Endothelial cell of umbilical vein (primary cell): ENCODE measurements around the gene AGBL3. TPM values are rescaled to one million over a fixed set of nuclear protein-coding genes. Genes with fewer than 3 reads are reported as not detected.

ENCODE experiments used
- BruUV-seq: library from RNA; stranded (reverse); fragments of 400-500 nt; replicated peaks from 2 replicates; lab custom pipeline; 2021; lab: Mats Ljungman, UMichigan
- CTCF ChIA-PET: fragments of 300-600, 350-600 bp; sonication (Branson Sonifier 250); formaldehyde crosslinking; loops from one replicate; lab custom pipeline; 2021; ENCODE audit warnings: antibody characterized with exemption, inconsistent platforms; lab: Charles Lee
- POLR2A ChIA-PET: fragments of 300-600, 350-600 bp; sonication (Branson Sonifier 250); formaldehyde crosslinking; loops from one replicate; lab custom pipeline; 2021; ENCODE audit warnings: antibody characterized with exemption, inconsistent platforms; lab: Charles Lee
- DNase-seq: peaks from one replicate; pipeline ENCODE4 v3.0.0-alpha.2; 2011; ENCODE audit warnings: low read depth, low spot score
- FAIRE-seq: peaks from 2 replicates; lab custom pipeline; 2011; peaks lifted over from hg19 to GRCh38; lab: Jason Lieb, UNC
- H2AFZ ChIP-seq: 2 replicates; pipeline ENCODE4 v1.6.0; 2012; ENCODE audit warnings: low read depth, low read length, control low read depth, inconsistent platforms
- H3K27ac ChIP-seq: 2 replicates; pipeline ENCODE4 v1.5.1; 2011; ENCODE audit warnings: low read depth, mild to moderate bottlenecking, control low read depth, low read length, moderate library complexity; ENCODE audit not compliant: insufficient read depth
- H3K27me3 ChIP-seq, 2 experiments: 2 replicates each; pipeline versions ENCODE4 v1.6.0 to v1.6.1; 2011; ENCODE audit warnings: low read length in 2 of 2, mixed read lengths in 1 of 2; ENCODE audit not compliant: control insufficient read depth in 2 of 2, insufficient read depth in 2 of 2
- H3K36me3 ChIP-seq, 2 experiments: 2 replicates in 1 of 2; 3 replicates in 1 of 2; pipeline ENCODE4 v1.5.1; 2011; ENCODE audit warnings: low read length in 2 of 2, mild to moderate bottlenecking in 1 of 2, moderate library complexity in 1 of 2; ENCODE audit not compliant: control insufficient read depth in 2 of 2, insufficient read depth in 2 of 2; ENCODE audit errors: extremely low read depth in 1 of 2
- H3K4me1 ChIP-seq: 3 replicates; pipeline ENCODE4 v1.5.1; 2011; ENCODE audit warnings: mild to moderate bottlenecking, low read length; ENCODE audit not compliant: control insufficient read depth, insufficient read depth; ENCODE audit errors: extremely low read depth
- H3K4me2 ChIP-seq: 2 replicates; pipeline ENCODE4 v1.6.1; 2011; ENCODE audit warnings: low read length, control low read depth, mixed read lengths; ENCODE audit not compliant: insufficient read depth
- H3K4me3 ChIP-seq, 3 experiments: fragments of 200-600 bp in 1 of 3; sonication (generic), shearing (Covaris generic) in 1 of 3; replicated peaks in 1 of 3; 2 replicates each; pipeline ENCODE4 v1.5.1; 2011 to 2016; ENCODE audit warnings: control low read depth in 3 of 3, low read length in 3 of 3, mild to moderate bottlenecking in 2 of 3, inconsistent platforms in 1 of 3, low read depth in 1 of 3, moderate library complexity in 1 of 3; ENCODE audit not compliant: insufficient read depth in 1 of 3
- H3K79me2 ChIP-seq: 2 replicates; pipeline ENCODE4 v1.6.0; 2012; ENCODE audit warnings: low read length, inconsistent platforms; ENCODE audit not compliant: control insufficient read depth, insufficient read depth
- H3K9ac ChIP-seq: replicated peaks from 2 replicates; pipeline ENCODE3; 2011; ENCODE audit warnings: low read length, control low read depth; ENCODE audit not compliant: insufficient read depth; ENCODE audit errors: extremely low read depth
- H3K9me1 ChIP-seq: replicated peaks from 3 replicates; pipeline ENCODE4 v1.6.0; 2011; ENCODE audit warnings: mild to moderate bottlenecking, low read length; ENCODE audit not compliant: control insufficient read depth, insufficient read depth; ENCODE audit errors: extremely low read depth
- H3K9me3 ChIP-seq: replicated peaks from 2 replicates; pipeline ENCODE4 v1.5.1; 2012; ENCODE audit warnings: low read length, inconsistent platforms; ENCODE audit not compliant: control insufficient read depth, insufficient read depth
- H4K20me1 ChIP-seq: replicated peaks from 2 replicates; pipeline ENCODE3; 2011; ENCODE audit warnings: mild to moderate bottlenecking, low read length; ENCODE audit not compliant: control insufficient read depth, insufficient read depth; ENCODE audit errors: extremely low read depth
- CTCF ChIP-seq, 2 donors: IDR thresholded peaks; 1 replicate in 1 of 2; 2 replicates in 1 of 2; pipeline ENCODE4 v1.5.1; 2011; ENCODE audit warnings: low read length in 2 of 2, mild to moderate bottlenecking in 2 of 2, moderate library complexity in 2 of 2, control low read depth in 1 of 2, inconsistent platforms in 1 of 2, low read depth in 1 of 2; ENCODE audit not compliant: insufficient read depth in 1 of 2; ENCODE audit errors: extremely low read depth in 1 of 2
- EZH2 ChIP-seq: IDR thresholded peaks from 2 replicates; pipeline ENCODE4 v1.6.1; 2012; ENCODE audit warnings: borderline replicate concordance, low read depth, mild to moderate bottlenecking, moderate library complexity, low read length, inconsistent platforms; ENCODE audit not compliant: severe bottlenecking
- GATA2 ChIP-seq: IDR thresholded peaks from 2 replicates; pipeline ENCODE4 v1.7.0; 2011; ENCODE audit warnings: low read depth, mild to moderate bottlenecking, moderate library complexity, mixed read lengths, low read length; ENCODE audit not compliant: insufficient read length, insufficient read depth
- JUN ChIP-seq: IDR thresholded peaks from 2 replicates; pipeline ENCODE4 v1.6.1; 2011; ENCODE audit warnings: borderline replicate concordance, low read depth; ENCODE audit not compliant: insufficient read length, insufficient read depth
- MYC ChIP-seq: IDR thresholded peaks from one replicate; pipeline ENCODE4 v1.6.1; 2011; ENCODE audit warnings: mild to moderate bottlenecking, low read depth, low read length
- POLR2A ChIP-seq: IDR thresholded peaks from 2 replicates; pipeline ENCODE4 v1.6.1; 2012; ENCODE audit warnings: low read depth, mild to moderate bottlenecking, control low read depth, low read length
- dilution Hi-C: fragments of 300-500 bp; cut with MboI; formaldehyde crosslinking; loops from one replicate; pipeline ENCODE4 v1.15.0; 2019; ENCODE audit warnings: low sequenced_read_pairs; ENCODE audit not compliant: extremely low pct_ligation_motif_present
- intact Hi-C: fragments of 100-400 bp; cut with micrococcal nuclease; formaldehyde crosslinking; loops from one replicate; pipeline ENCODE4 v1.10.0; 2022
- polyA plus RNA-seq, 4 experiments: library from polyadenylated mRNA; depleted of rRNA in 3 of 4; stranded (reverse) in 3 of 4; unstranded in 1 of 4; fragments of >200 nt; gene quantifications; 2 replicates each; pipeline versions ENCODE4 v1.2.1 to v1.2.3, GENCODE V29; 2011 to 2012; ENCODE audit warnings: missing spikeins in 1 of 4
- total RNA-seq: library from RNA; stranded (reverse); gene quantifications from 2 replicates; pipeline ENCODE4 v1.2.3, GENCODE V29; 2021
- TF ChIP-seq, protein P1 (sequence below): IDR thresholded peaks from 2 replicates; pipeline ENCODE4 v1.6.1; 2011; ENCODE audit not compliant: insufficient read depth, insufficient read length

Gene AGBL3
- total and polyA plus RNA-seq, 2 donors (not counting 3 experiments of a cell fraction or from before 2014, with no cell fraction given): 0.97 to 3.2 TPM

- H3K79me2 ChIP-seq: no peaks in the 10 kb centered on the region
- dilution Hi-C loops: no loop called here
- no peak overlapping the region for H3K4me2 ChIP-seq
- H3K9me1 ChIP-seq: no peaks in the 10 kb centered on the region
- DNase-seq: no peak
- peaks cover 3 to 4% of the 10 kb centered on the region in 2 experiments for H3K27me3 ChIP-seq
- POLR2A ChIA-PET: no interaction called here
- BruUV-seq: no TSS peak
- H4K20me1 ChIP-seq: no peaks in the 10 kb centered on the region
- H3K36me3 ChIP-seq: no peaks in the 10 kb centered on the region
- no peak for FAIRE-seq
- CTCF ChIA-PET: no interaction called here
- H3K27ac ChIP-seq: no peak overlapping the region
- no peak overlapping the region for H3K9ac ChIP-seq
- intact Hi-C loops: no loop called here
- no peak overlapping the region for H2AFZ ChIP-seq
- H3K4me3 ChIP-seq: no peak overlapping the region
- H3K9me3 ChIP-seq: no peaks in the 10 kb centered on the region
- TF ChIP-seq, protein P1, sequence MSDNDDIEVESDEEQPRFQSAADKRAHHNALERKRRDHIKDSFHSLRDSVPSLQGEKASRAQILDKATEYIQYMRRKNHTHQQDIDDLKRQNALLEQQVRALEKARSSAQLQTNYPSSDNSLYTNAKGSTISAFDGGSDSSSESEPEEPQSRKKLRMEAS: no peak
- TF ChIP-seq JUN (no peak), POLR2A (no peak), GATA2 (no peak), EZH2 (no peak), MYC (no peak), CTCF (IDR thresholded peaks at IDR 0.05; ENCODE audit: extremely low read depth in 1 of 2, insufficient read depth in 1 of 2, low read depth in 1 of 2, low read length in 2 of 2) (no peak)
- no peaks in the 10 kb centered on the region for H3K4me1 ChIP-seq
Measured at GRCh38 chr7:135076882-135077281, 90.6 kb downstream of the AGBL3 start.
